ENCODE data around the gene SMAP2. TPM values are rescaled to one million over a fixed set of nuclear protein-coding genes. Genes with fewer than 3 reads are reported as not detected.

The SMAP2 gene
- total and polyA plus RNA-seq, 2 donors (not counting 3 experiments of a cell fraction or from before 2014, with no cell fraction given), result 8.0 to 11.1 TPM

GRCh38 chr1:40422630-40423263 lies 49.2 kb downstream of the SMAP2 start:
- ChIA-PET POLR2A (no interaction called here), CTCF (interaction anchor here (4.8 kb wide), 1 partner anchor 16 kb away, joined by 34 read pairs; no protein-coding TSS in a partner anchor)
- no peaks in the 10 kb centered on the region for H3K79me2 ChIP-seq (ENCODE audit: control insufficient read depth, insufficient read depth, low read length)
- no peak overlapping the region for H3K9ac ChIP-seq (replicated peaks; ENCODE audit: extremely low read depth, insufficient read depth, low read length)
- TF ChIP-seq MAX (IDR thresholded peaks at IDR 0.05; ENCODE audit: insufficient read depth, insufficient read length) (no peak), MYC (IDR thresholded peaks at IDR 0.05; ENCODE audit: low read depth, low read length) (no peak), POLR2A (IDR thresholded peaks at IDR 0.05; ENCODE audit: low read depth, low read length) (no peak), FOS (IDR thresholded peaks at IDR 0.05; ENCODE audit: borderline replicate concordance, insufficient read depth, low read length) (no peak), JUN (IDR thresholded peaks at IDR 0.05; ENCODE audit: borderline replicate concordance, insufficient read depth, insufficient read length, low read depth) (no peak), EZH2 (IDR thresholded peaks at IDR 0.05; ENCODE audit: borderline replicate concordance, low read depth, low read length, severe bottlenecking) (no peak), CTCF (IDR thresholded peaks at IDR 0.05; ENCODE audit: extremely low read depth in 1 of 2, insufficient read depth in 1 of 2, low read depth in 1 of 2, low read length in 2 of 2) (no peak), GATA2 (IDR thresholded peaks at IDR 0.05; ENCODE audit: insufficient read depth, insufficient read length, low read depth, low read length) (no peak), POLR2AphosphoS5 (IDR thresholded peaks at IDR 0.05; ENCODE audit: insufficient read depth, low read depth, low read length) (no peak)
- no peak for DNase-seq (ENCODE audit: low read depth, low spot score)
- no peaks in the 10 kb centered on the region for H4K20me1 ChIP-seq (replicated peaks; ENCODE audit: control insufficient read depth, extremely low read depth, insufficient read depth, low read length)
- no peak overlapping the region for H2AFZ ChIP-seq (ENCODE audit: low read depth, low read length)
- H3K4me2 ChIP-seq (ENCODE audit: insufficient read depth, low read length), result no peak overlapping the region
- intact Hi-C loops (cut with micrococcal nuclease), result no loop called here
- H3K9me3 ChIP-seq (replicated peaks; ENCODE audit: control insufficient read depth, insufficient read depth, low read length), result no peaks in the 10 kb centered on the region
- no peaks in the 10 kb centered on the region for H3K36me3 ChIP-seq (ENCODE audit: control insufficient read depth in 2 of 2, extremely low read depth in 1 of 2, insufficient read depth in 2 of 2, low read length in 2 of 2)
- BruUV-seq (replicated peaks), result no TSS peak
- H3K27me3 ChIP-seq (ENCODE audit: control insufficient read depth in 2 of 2, insufficient read depth in 2 of 2, low read length in 2 of 2), result no peaks in the 10 kb centered on the region
- no peaks in the 10 kb centered on the region for H3K4me1 ChIP-seq (ENCODE audit: control insufficient read depth, extremely low read depth, insufficient read depth, low read length)
- FAIRE-seq, result no peak
- no peak overlapping the region for H3K27ac ChIP-seq (ENCODE audit: insufficient read depth, low read depth, low read length)
- no peaks in the 10 kb centered on the region for H3K9me1 ChIP-seq (replicated peaks; ENCODE audit: control insufficient read depth, extremely low read depth, insufficient read depth, low read length)
- H3K4me3 ChIP-seq (replicated peaks in 1 of 3; ENCODE audit: insufficient read depth in 1 of 3, low read depth in 1 of 3, low read length in 3 of 3), result no peak overlapping the region
- dilution Hi-C loops (cut with MboI; ENCODE audit: extremely low pct_ligation_motif_present, low sequenced_read_pairs), result no loop called here
